Neuronal stem cell (in vitro differentiated cells): ENCODE results near the gene TSPYL2.

Experiments used
- DNase-seq: peaks from one replicate; pipeline ENCODE4 v3.0.0-alpha.2; 2013; ENCODE audit warnings: low spot score
- H2AFZ ChIP-seq: one replicate; pipeline ENCODE4 v1.6.1; 2013; ENCODE audit warnings: mild to moderate bottlenecking, low read length, inconsistent platforms
- H2AK5ac ChIP-seq: 2 replicates; pipeline ENCODE4 v1.6.1; 2013; ENCODE audit warnings: low read depth, mild to moderate bottlenecking, inconsistent platforms, low read length, moderate library complexity, mixed read lengths
- H2BK120ac ChIP-seq: 2 replicates; pipeline ENCODE4 v1.6.1; 2013; ENCODE audit warnings: low read depth, mild to moderate bottlenecking, inconsistent platforms, low read length, moderate library complexity, mixed read lengths
- H2BK12ac ChIP-seq: one replicate; pipeline ENCODE4 v1.6.1; 2013; ENCODE audit warnings: low read length, inconsistent platforms
- H2BK15ac ChIP-seq: 2 replicates; pipeline ENCODE4 v1.6.1; 2013; ENCODE audit warnings: mild to moderate bottlenecking, low read length, inconsistent platforms, mixed read lengths
- H2BK5ac ChIP-seq: one replicate; pipeline ENCODE4 v1.6.1; 2013; ENCODE audit warnings: inconsistent platforms, mild to moderate bottlenecking, low read length, moderate library complexity
- H3K14ac ChIP-seq: one replicate; pipeline ENCODE4 v1.6.1; 2013; ENCODE audit warnings: low read length, inconsistent platforms
- H3K18ac ChIP-seq: 2 replicates; pipeline ENCODE4 v1.6.1; 2013; ENCODE audit warnings: low read length, inconsistent platforms
- H3K23ac ChIP-seq: 2 replicates; pipeline ENCODE4 v1.6.1; 2013; ENCODE audit warnings: low read depth, mild to moderate bottlenecking, mixed read lengths, low read length, inconsistent platforms; ENCODE audit not compliant: poor library complexity
- H3K27ac ChIP-seq: replicated peaks from 3 replicates; pipeline ENCODE4 v1.5.1; 2013; ENCODE audit warnings: low read length, inconsistent platforms
- H3K27me3 ChIP-seq, 3 experiments: 2 replicates each; pipeline ENCODE4 v1.6.1; 2013; ENCODE audit warnings: low read length in 3 of 3, mild to moderate bottlenecking in 2 of 3, inconsistent platforms in 1 of 3, low read depth in 1 of 3, mixed read lengths in 1 of 3, moderate library complexity in 1 of 3; ENCODE audit not compliant: control insufficient read depth in 3 of 3, insufficient read depth in 3 of 3
- H3K36me3 ChIP-seq, 2 donors: replicated peaks in 1 of 2; 2 replicates each; pipeline ENCODE4 v1.6.1; 2013; ENCODE audit warnings: low read length in 2 of 2; ENCODE audit not compliant: control insufficient read depth in 2 of 2, insufficient read depth in 2 of 2
- H3K4ac ChIP-seq: 2 replicates; pipeline ENCODE4 v1.6.1; 2013; ENCODE audit warnings: inconsistent platforms, mild to moderate bottlenecking, low read length, moderate library complexity
- H3K4me1 ChIP-seq, 2 donors: 1 replicate in 1 of 2; 2 replicates in 1 of 2; pipeline ENCODE4 v1.6.1; 2013; ENCODE audit warnings: low read length in 2 of 2, low read depth in 1 of 2; ENCODE audit not compliant: control insufficient read depth in 2 of 2, insufficient read depth in 1 of 2
- H3K4me2 ChIP-seq: one replicate; pipeline ENCODE4 v1.6.1; 2013; ENCODE audit warnings: mild to moderate bottlenecking, low read length, inconsistent platforms; ENCODE audit not compliant: insufficient read depth, poor library complexity, severe bottlenecking
- H3K4me3 ChIP-seq, 2 donors: 2 replicates each; pipeline ENCODE4 v1.5.1; 2013; ENCODE audit warnings: low read length in 2 of 2, mild to moderate bottlenecking in 2 of 2, inconsistent platforms in 1 of 2, moderate library complexity in 1 of 2
- H3K79me1 ChIP-seq: one replicate; pipeline ENCODE4 v1.6.1; 2013; ENCODE audit warnings: low read depth, mild to moderate bottlenecking, inconsistent platforms, low read length, moderate library complexity
- H3K9ac ChIP-seq: one replicate; pipeline ENCODE4 v1.6.1; 2013; ENCODE audit warnings: mild to moderate bottlenecking, low read depth, low read length, inconsistent platforms; ENCODE audit not compliant: poor library complexity
- H3K9me3 ChIP-seq, 2 donors: replicated peaks in 1 of 2; 2 replicates each; pipeline versions ENCODE3 to v1.6.1; 2013; ENCODE audit warnings: low read length in 2 of 2, mild to moderate bottlenecking in 2 of 2, inconsistent platforms in 1 of 2, low read depth in 1 of 2, mixed read lengths in 1 of 2, moderate library complexity in 1 of 2; ENCODE audit not compliant: control insufficient read depth in 2 of 2, insufficient read depth in 1 of 2
- H4K8ac ChIP-seq: one replicate; pipeline ENCODE4 v1.6.1; 2013; ENCODE audit warnings: low read depth, mild to moderate bottlenecking, inconsistent platforms, low read length, moderate library complexity
- H4K91ac ChIP-seq: one replicate; pipeline ENCODE4 v1.6.1; 2013; ENCODE audit warnings: low read length, low read depth, mild to moderate bottlenecking, inconsistent platforms; ENCODE audit not compliant: poor library complexity
- WGBS, 2 donors: extraction: QIAGEN DNeasy Blood & Tissue Kit; methylation state at CpG; one replicate each; pipeline ENCODE4 v1.1.7; 2013; ENCODE audit warnings: missing lambda C conversion rate in 2 of 2, mixed read lengths in 1 of 2; ENCODE audit not compliant: insufficient read length in 2 of 2, insufficient replicate concordance in 1 of 2; ENCODE audit errors: extremely low coverage in 2 of 2; 5-methylcytosine and 5-hydroxymethylcytosine counted together

The TSPYL2 gene

GRCh38 chrX:53076671-53077070 lies 5.5 kb upstream of the TSPYL2 start:
- no peak overlapping the region for H3K4me2 ChIP-seq
- no CpG with 5 or more reads among the region's 21 CpGs for WGBS, 2 donors
- H2AFZ ChIP-seq = no peak overlapping the region

GRCh38 chrX:53077207-53078197 lies 4.7 kb upstream of the TSPYL2 start:
- Histone ChIP-seq H4K8ac (no peak overlapping the region), H3K18ac (no peak overlapping the region), H2AK5ac (no peak overlapping the region), H2BK12ac (no peak overlapping the region), H3K9me3 (no peaks in the 10 kb centered on the region), H3K14ac (no peak overlapping the region), H2BK120ac (no peak overlapping the region), H2BK15ac (no peak overlapping the region), H2BK5ac (no peak overlapping the region), H3K4ac (no peak overlapping the region), H3K27ac (no peak overlapping the region), H3K23ac (no peak overlapping the region), H2AFZ (no peak overlapping the region), H3K79me1 (no peaks in the 10 kb centered on the region), H3K27me3 (no peaks in the 10 kb centered on the region), H3K36me3 (peaks cover 0 to 7% of the 10 kb centered on the region in 2 donors), H4K91ac (no peak overlapping the region), H3K9ac (no peak overlapping the region), H3K4me3 (no peak overlapping the region), H3K4me2 (no peak overlapping the region), H3K4me1 (peaks cover 0 to 5% of the 10 kb centered on the region in 2 donors)
- no CpG with 5 or more reads among the region's 27 CpGs for WGBS, 2 donors
- DNase-seq = no peak

More at GRCh38 chrX:53076671-53077070, 5.5 kb upstream of the TSPYL2 start:
- H2AK5ac ChIP-seq = no peak overlapping the region
- no peak overlapping the region for H3K9ac ChIP-seq
- H3K27ac ChIP-seq = no peak overlapping the region
- no peak overlapping the region for H2BK5ac ChIP-seq
- H4K91ac ChIP-seq = no peak overlapping the region
- peaks cover 0 to 7% of the 10 kb centered on the region in 2 donors for H3K4me1 ChIP-seq
- no peaks in the 10 kb centered on the region for H3K9me3 ChIP-seq
- no peak overlapping the region for H2BK120ac ChIP-seq
- H2BK15ac ChIP-seq = no peak overlapping the region
- no peak overlapping the region for H3K14ac ChIP-seq
- H2BK12ac ChIP-seq = no peak overlapping the region
- H3K4ac ChIP-seq = no peak overlapping the region
- no peak overlapping the region for H3K23ac ChIP-seq
- peaks cover under 1% of the 10 kb centered on the region for H3K79me1 ChIP-seq
- peaks cover 0 to 7% of the 10 kb centered on the region in 2 donors for H3K36me3 ChIP-seq
- no peak overlapping the region for H3K4me3 ChIP-seq
- no peak overlapping the region for H3K18ac ChIP-seq
- H4K8ac ChIP-seq = no peak overlapping the region
- DNase-seq = no peak
- no peaks in the 10 kb centered on the region for H3K27me3 ChIP-seq

DNA sequence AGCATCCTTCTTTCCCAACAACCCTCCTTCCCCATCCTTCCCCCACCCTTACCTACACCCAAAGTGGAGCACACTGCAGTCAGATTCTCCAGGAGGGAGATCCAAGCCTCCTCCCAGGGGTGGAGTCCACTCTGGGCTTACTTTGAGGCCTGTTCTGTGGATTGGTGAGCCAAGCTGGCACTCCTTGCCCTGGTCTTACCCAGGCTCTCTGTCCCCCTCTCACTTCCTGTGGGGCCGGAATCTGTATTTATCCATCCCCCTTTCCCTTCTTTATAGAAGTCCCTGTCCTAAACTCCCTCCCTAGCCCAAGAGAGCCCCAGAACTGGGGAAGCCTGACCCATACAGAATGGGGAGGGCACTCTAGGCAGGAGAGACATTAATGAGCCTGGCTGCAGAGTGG lies 3.2 kb upstream of the TSPYL2 start:
- no peak overlapping the region for H3K4me2 ChIP-seq
- H3K79me1 ChIP-seq = peaks cover under 1% of the 10 kb centered on the region
- no peak overlapping the region for H3K9ac ChIP-seq
- no peak overlapping the region for H2AFZ ChIP-seq
- no peak overlapping the region for H3K18ac ChIP-seq
- H3K4ac ChIP-seq = no peak overlapping the region
- no peak overlapping the region for H3K27ac ChIP-seq
- no peak overlapping the region for H3K14ac ChIP-seq
- no peaks in the 10 kb centered on the region for H3K27me3 ChIP-seq
- no peak overlapping the region for H2AK5ac ChIP-seq
- no peaks in the 10 kb centered on the region for H3K9me3 ChIP-seq
- H4K91ac ChIP-seq = no peak overlapping the region
- peaks cover 3 to 5% of the 10 kb centered on the region in 2 donors for H3K4me1 ChIP-seq
- H3K36me3 ChIP-seq = peaks cover under 1 to 9% of the 10 kb centered on the region in 2 donors
- no peak for DNase-seq
- no peak overlapping the region for H2BK120ac ChIP-seq
- no peak overlapping the region for H4K8ac ChIP-seq
- no peak overlapping the region for H2BK15ac ChIP-seq
- H2BK5ac ChIP-seq = no peak overlapping the region
- H3K23ac ChIP-seq = no peak overlapping the region
- no CpG with 5 or more reads among the region's 1 CpG for WGBS, 2 donors
- H2BK12ac ChIP-seq = no peak overlapping the region
- H3K4me3 ChIP-seq = no peak overlapping the region
